NCI-H510A (cell line): ENCODE data around the gene RHBDD2.
"Not testable (repeated sequence)": the region's sequence is repeated elsewhere in the genome, so short reads cannot be mapped to it uniquely, and the experiment has no call there.

ENCODE experiments used
- DNase-seq: peaks from one replicate; lab custom pipeline; 2025; lab: John Stamatoyannopoulos, UW

The RHBDD2 gene

GRCh38 chr7:75889223-75889825 is 10.5 kb downstream of the RHBDD2 start:
- no peak for DNase-seq

GRCh38 chr7:75889826-75890225 is 11.0 kb downstream of the RHBDD2 start:
- DNase-seq: no peak

- DNase-seq: not testable (repeated sequence)
Observed at GRCh38 chr7:75891237-75891636, 12.4 kb downstream of the RHBDD2 start.

- DNase-seq: no peak
Observed at GRCh38 chr7:75891815-75892411, 13.1 kb downstream of the RHBDD2 start.

GRCh38 chr7:75892634-75893272 is 13.9 kb downstream of the RHBDD2 start:
- DNase-seq: peak; percentile 72

GRCh38 chr7:75896803-75897327 is 18.0 kb downstream of the RHBDD2 start:
- DNase-seq: no peak

- no peak for DNase-seq
Observed at GRCh38 chr7:75900617-75901315, 21.9 kb downstream of the RHBDD2 start.

- DNase-seq: peak; percentile 57
Observed at GRCh38 chr7:75905785-75906604, 27.2 kb downstream of the RHBDD2 start.

GRCh38 chr7:75906991-75907667 is 28.3 kb downstream of the RHBDD2 start:
- DNase-seq: no peak

GRCh38 chr7:75907668-75908039 is 28.8 kb downstream of the RHBDD2 start:
- not testable (repeated sequence) for DNase-seq

GRCh38 chr7:75909521-75910132 is 30.8 kb downstream of the RHBDD2 start:
- DNase-seq: no peak

GRCh38 chr7:75911186-75911585 is 32.4 kb downstream of the RHBDD2 start:
- DNase-seq: not testable (repeated sequence)

GRCh38 chr7:75913437-75913836 is 34.6 kb downstream of the RHBDD2 start:
- no peak for DNase-seq

GRCh38 chr7:75914169-75914654 is 35.4 kb downstream of the RHBDD2 start:
- DNase-seq: no peak

- peak; percentile 51 for DNase-seq
Observed at GRCh38 chr7:75914655-75915415, 36.0 kb downstream of the RHBDD2 start, which contains the start of gene POR. Gene POR, plus strand, starts transcription at chr7:75915155. Its CDS starts 38,847 bp downstream, at chr7:75954002.

- no peak for DNase-seq
Observed at GRCh38 chr7:75915416-75916156, 36.8 kb downstream of the RHBDD2 start.

GRCh38 chr7:75916259-75916658 is 37.4 kb downstream of the RHBDD2 start:
- no peak for DNase-seq

- no peak for DNase-seq
Observed at GRCh38 chr7:75916685-75917634, 38.1 kb downstream of the RHBDD2 start.
